Measurements from ENCODE around the gene NT5E. TPM values are rescaled to one million over a fixed set of nuclear protein-coding genes. Genes with fewer than 3 reads are reported as not detected.

Gene NT5E
- total RNA-seq, 2 experiments from 2014 or later = 2.7 to 3.3 TPM

- H3K27ac Mint-ChIP-seq = no peak overlapping the region
- H3K4me1 Mint-ChIP-seq (ENCODE audit: low read depth) = peaks cover 16% of the 10 kb centered on the region
- H3K9me3 Mint-ChIP-seq = no peaks in the 10 kb centered on the region
- no peak for ATAC-seq (ENCODE audit: poor library complexity)
- TF ChIP-seq, protein P1, sequence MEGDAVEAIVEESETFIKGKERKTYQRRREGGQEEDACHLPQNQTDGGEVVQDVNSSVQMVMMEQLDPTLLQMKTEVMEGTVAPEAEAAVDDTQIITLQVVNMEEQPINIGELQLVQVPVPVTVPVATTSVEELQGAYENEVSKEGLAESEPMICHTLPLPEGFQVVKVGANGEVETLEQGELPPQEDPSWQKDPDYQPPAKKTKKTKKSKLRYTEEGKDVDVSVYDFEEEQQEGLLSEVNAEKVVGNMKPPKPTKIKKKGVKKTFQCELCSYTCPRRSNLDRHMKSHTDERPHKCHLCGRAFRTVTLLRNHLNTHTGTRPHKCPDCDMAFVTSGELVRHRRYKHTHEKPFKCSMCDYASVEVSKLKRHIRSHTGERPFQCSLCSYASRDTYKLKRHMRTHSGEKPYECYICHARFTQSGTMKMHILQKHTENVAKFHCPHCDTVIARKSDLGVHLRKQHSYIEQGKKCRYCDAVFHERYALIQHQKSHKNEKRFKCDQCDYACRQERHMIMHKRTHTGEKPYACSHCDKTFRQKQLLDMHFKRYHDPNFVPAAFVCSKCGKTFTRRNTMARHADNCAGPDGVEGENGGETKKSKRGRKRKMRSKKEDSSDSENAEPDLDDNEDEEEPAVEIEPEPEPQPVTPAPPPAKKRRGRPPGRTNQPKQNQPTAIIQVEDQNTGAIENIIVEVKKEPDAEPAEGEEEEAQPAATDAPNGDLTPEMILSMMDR (IDR thresholded peaks at IDR 0.05) = no peak
- H3K27me3 ChIP-seq (ENCODE audit: control insufficient read depth in 1 of 2, insufficient read depth in 2 of 2, low read length in 2 of 2) = no peaks in the 10 kb centered on the region
- no peaks in the 10 kb centered on the region for H3K36me3 Mint-ChIP-seq (ENCODE audit: low read depth)
- peaks cover 23% of the 10 kb centered on the region for H3K4me1 ChIP-seq (ENCODE audit: insufficient read depth, low read length)
- H3K36me3 ChIP-seq (ENCODE audit: insufficient read depth, low read length) = no peaks in the 10 kb centered on the region
- intact Hi-C loops (cut with DNase I, micrococcal nuclease) = no loop called here
- DNase-seq = no peak
- no peaks in the 10 kb centered on the region for H3K27me3 Mint-ChIP-seq
- POLR2A ChIA-PET = no interaction called here
- no peak overlapping the region for H3K4me3 Mint-ChIP-seq
- no peak overlapping the region for H3K27ac ChIP-seq (ENCODE audit: low read depth in 1 of 2, low read length in 2 of 2)
- CTCF ChIA-PET = no interaction called here
- no peak overlapping the region for H3K4me3 ChIP-seq (ENCODE audit: low read length)
- no peaks in the 10 kb centered on the region for H3K9me3 ChIP-seq (ENCODE audit: control insufficient read depth in 1 of 2, insufficient read depth in 1 of 2, low read length in 2 of 2)
Observed at GRCh38 chr6:85406641-85407075, 43.2 kb upstream of the NT5E start.

- Mint-ChIP-seq H3K27me3 (no peaks in the 10 kb centered on the region), H3K36me3 (ENCODE audit: low read depth) (no peaks in the 10 kb centered on the region), H3K9me3 (no peaks in the 10 kb centered on the region), H3K4me1 (ENCODE audit: low read depth) (peaks cover 11% of the 10 kb centered on the region), H3K4me3 (no peak overlapping the region), H3K27ac (no peak overlapping the region)
- Histone ChIP-seq H3K27me3 (ENCODE audit: control insufficient read depth in 1 of 2, insufficient read depth in 2 of 2, low read length in 2 of 2) (no peaks in the 10 kb centered on the region), H3K36me3 (ENCODE audit: insufficient read depth, low read length) (no peaks in the 10 kb centered on the region), H3K27ac (ENCODE audit: low read depth in 1 of 2, low read length in 2 of 2) (no peak overlapping the region), H3K4me3 (ENCODE audit: low read length) (no peak overlapping the region), H3K4me1 (ENCODE audit: insufficient read depth, low read length) (peaks cover 17% of the 10 kb centered on the region), H3K9me3 (ENCODE audit: control insufficient read depth in 1 of 2, insufficient read depth in 1 of 2, low read length in 2 of 2) (no peaks in the 10 kb centered on the region)
- TF ChIP-seq, protein P1 (IDR thresholded peaks at IDR 0.05) = no peak
- POLR2A ChIA-PET = no interaction called here
- DNase-seq (no peak), ATAC-seq (ENCODE audit: poor library complexity) (no peak)
- CTCF ChIA-PET = no interaction called here
- intact Hi-C loops (cut with DNase I, micrococcal nuclease) = no loop called here
Observed at GRCh38 chr6:85408039-85408438, 41.8 kb upstream of the NT5E start.

- ChIA-PET POLR2A (no interaction called here), CTCF (no interaction called here)
- no peaks in the 10 kb centered on the region for H3K27me3 ChIP-seq (ENCODE audit: control insufficient read depth in 1 of 2, insufficient read depth in 2 of 2, low read length in 2 of 2)
- Mint-ChIP-seq H3K27me3 (no peaks in the 10 kb centered on the region), H3K27ac (no peak overlapping the region), H3K36me3 (ENCODE audit: low read depth) (no peaks in the 10 kb centered on the region), H3K4me3 (no peak overlapping the region), H3K4me1 (ENCODE audit: low read depth) (no peaks in the 10 kb centered on the region), H3K9me3 (no peaks in the 10 kb centered on the region)
- no peak overlapping the region for H3K4me3 ChIP-seq (ENCODE audit: low read length)
- intact Hi-C loops (cut with DNase I, micrococcal nuclease) = no loop called here
- ATAC-seq (ENCODE audit: poor library complexity) (no peak), DNase-seq (no peak)
- H3K36me3 ChIP-seq (ENCODE audit: insufficient read depth, low read length) = no peaks in the 10 kb centered on the region
- H3K9me3 ChIP-seq (ENCODE audit: control insufficient read depth in 1 of 2, insufficient read depth in 1 of 2, low read length in 2 of 2) = no peaks in the 10 kb centered on the region
- TF ChIP-seq, protein P1 (IDR thresholded peaks at IDR 0.05) = no peak
- H3K4me1 ChIP-seq (ENCODE audit: insufficient read depth, low read length) = no peaks in the 10 kb centered on the region
- H3K27ac ChIP-seq (ENCODE audit: low read depth in 1 of 2, low read length in 2 of 2) = no peak overlapping the region
Observed at GRCh38 chr6:85412911-85413430, 36.9 kb upstream of the NT5E start.
